Stimulated activated CD4-positive, alpha-beta T cell treated with anti-CD3 and anti-CD28 coated beads, Interleukin-2, amount 100 ng/mL, for 24 hours (primary cell): ENCODE results near the gene LYPD6B.
A peak's percentile ranks its signal among the peaks of the same experiment; 100 is the strongest.

ENCODE experiments used
- DNase-seq, 2 donors: peaks; one replicate each; pipeline ENCODE4 v3.0.0-alpha.2; 2020

Gene LYPD6B

GRCh38 chr2:149015501-149015900, 23.0 kb upstream of the LYPD6B start:
- no peak for DNase-seq

GRCh38 chr2:149015926-149016563, 22.5 kb upstream of the LYPD6B start:
- no peak for DNase-seq

DNA sequence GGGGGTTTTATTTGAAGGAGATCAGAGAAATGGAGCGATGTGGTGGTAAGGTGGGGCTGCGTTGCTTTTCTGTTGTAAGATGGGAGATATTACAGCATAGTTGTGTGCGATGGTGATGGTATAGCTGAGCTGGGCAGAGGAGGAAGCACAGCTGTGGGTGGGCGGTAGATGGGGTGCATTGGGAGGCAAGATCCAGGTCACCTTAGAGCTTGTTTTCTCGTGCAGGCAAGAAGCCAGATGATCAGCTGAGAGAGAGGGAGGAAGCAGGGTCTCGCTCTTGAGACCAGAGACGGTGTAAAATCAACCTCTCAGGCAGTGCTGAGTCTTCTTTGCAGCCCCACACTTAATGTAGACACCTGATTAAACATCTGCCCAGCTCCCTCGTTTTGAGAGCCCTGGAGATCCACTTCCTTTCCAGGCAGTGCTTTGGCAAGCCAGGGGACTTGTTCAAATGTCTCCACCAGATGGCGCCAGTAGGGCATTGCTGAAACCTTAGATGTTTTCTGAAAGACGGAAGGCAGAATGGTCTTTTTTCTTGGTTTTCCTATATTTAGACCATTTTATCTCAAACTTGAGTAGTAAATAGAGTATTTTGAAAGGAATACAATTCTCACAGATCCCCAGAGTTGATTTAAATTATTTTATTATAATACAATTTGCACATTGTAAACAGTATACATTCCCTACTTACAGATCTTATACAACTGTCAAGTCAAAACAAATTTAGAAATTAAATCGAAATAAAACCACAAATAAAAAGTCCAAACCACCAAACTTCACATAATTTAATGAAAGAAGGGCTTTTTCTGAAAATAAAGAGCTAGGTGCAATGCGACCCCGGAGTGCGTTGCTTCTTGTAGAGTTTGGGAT, 21.1 kb upstream of the LYPD6B start:
- peak; percentile 79 to 82 for DNase-seq

DNA sequence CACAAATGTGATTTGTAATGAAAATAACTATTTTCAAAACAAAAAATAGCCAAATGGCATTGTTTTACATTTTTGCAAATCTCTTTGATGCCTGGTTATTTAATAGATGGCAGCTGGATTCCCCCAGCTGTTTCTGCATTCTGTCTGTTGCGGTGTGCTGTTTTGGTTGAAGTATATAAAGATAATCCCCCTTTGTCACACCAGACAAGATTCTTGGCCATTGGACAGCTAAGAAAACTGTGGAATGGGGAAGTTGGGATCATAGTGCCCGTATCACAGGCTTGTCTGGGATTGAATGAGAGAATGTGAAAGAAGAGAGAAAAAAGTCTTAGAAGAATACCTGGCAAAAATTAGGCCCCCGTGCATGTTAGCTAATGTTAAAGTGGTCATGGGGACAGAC, 19.5 kb upstream of the LYPD6B start:
- DNase-seq: no peak

GRCh38 chr2:149019768-149020167, 18.7 kb upstream of the LYPD6B start:
- DNase-seq: no peak

- DNase-seq: no peak
Observed at GRCh38 chr2:149020432-149020851, 18.1 kb upstream of the LYPD6B start.

DNA sequence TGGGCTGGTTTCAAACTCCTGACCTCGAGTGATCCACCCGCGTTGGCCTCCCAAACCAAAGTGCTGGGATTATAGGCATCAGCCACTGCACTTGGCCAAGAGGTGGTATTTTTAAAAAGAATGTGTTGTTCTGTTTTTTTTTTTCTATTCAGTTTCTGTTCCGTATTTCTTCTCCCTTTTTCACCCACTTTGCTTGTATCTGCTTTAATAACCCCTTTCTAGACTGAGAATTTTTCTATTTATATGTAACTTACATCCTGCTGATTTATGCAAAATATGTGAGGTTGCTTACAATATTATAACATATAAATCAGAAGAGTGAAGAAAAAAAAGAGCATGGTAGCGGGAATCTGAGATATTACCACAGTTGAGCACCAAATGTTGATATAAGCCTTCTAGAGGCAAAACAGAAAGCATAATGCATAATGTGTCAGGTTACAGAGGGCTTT, 17.2 kb upstream of the LYPD6B start:
- DNase-seq: no peak

GRCh38 chr2:149021761-149022160, 16.7 kb upstream of the LYPD6B start:
- DNase-seq: no peak

DNA sequence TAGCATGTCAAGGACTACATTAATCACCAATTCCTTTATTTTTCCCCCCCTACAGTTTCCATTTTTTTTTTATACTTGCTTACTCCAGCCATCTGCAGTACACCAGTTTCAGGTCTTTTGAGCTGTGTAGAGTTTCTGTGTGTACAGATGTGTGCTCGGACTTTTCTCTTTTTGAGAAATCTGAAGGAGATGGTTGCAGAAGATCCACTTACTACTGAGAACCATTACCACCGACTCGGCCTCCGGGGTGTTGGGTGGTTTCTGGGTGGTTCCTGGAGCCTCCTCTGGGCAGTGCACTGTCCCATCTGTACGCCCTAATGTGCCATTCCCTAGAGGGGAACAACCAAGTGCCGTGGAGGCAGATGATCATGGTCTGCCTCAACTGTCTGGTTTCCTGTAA, 15.4 kb upstream of the LYPD6B start:
- DNase-seq: no peak

GRCh38 chr2:149027590-149028250, 10.8 kb upstream of the LYPD6B start:
- no peak for DNase-seq

DNA sequence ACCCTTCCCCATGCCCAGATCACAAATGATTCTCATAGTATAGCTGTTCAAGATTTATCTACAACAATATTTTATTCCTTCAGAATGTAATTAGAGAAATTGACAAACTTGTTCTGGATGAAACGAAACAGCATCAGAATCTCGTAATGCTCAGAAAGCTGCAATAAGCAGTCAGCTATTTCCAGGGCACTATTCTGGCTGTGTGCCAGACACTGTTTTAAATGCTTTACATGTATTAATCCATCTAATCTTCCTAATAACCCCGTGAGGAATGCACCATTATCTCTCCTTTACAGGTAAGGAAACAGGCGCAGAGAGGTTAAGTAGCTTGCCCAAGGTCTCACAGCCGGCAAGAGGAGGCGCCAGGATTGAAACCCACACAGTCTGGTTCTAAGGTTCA, 10.1 kb upstream of the LYPD6B start:
- DNase-seq: no peak

GRCh38 chr2:149028891-149029290, 9.6 kb upstream of the LYPD6B start:
- no peak for DNase-seq

- DNase-seq: no peak
Observed at GRCh38 chr2:149029307-149029965, 9.1 kb upstream of the LYPD6B start.

- no peak for DNase-seq
Observed at GRCh38 chr2:149031396-149031795, 7.1 kb upstream of the LYPD6B start.

DNA sequence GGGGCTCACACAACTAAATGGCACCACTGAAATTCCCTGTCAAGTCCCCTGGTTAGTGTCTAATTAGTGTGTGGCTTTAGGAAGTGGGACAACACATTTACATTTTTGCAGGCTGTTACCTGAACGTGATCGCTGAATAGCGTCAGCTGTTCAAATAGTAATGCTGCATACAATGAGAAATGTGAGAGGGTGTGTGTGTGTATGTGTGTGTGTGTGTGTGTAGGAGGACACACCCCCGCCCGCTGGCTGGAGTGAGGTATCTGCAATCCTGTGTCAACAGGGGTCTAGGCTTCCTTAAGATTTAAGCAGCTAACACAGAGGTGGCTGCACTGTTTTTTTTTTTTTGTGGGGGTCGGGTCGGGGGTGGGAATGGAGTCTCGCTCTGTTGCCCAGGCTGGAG, 4.8 kb upstream of the LYPD6B start:
- no peak for DNase-seq

GRCh38 chr2:149034406-149034805, 4.1 kb upstream of the LYPD6B start:
- no peak for DNase-seq

DNA sequence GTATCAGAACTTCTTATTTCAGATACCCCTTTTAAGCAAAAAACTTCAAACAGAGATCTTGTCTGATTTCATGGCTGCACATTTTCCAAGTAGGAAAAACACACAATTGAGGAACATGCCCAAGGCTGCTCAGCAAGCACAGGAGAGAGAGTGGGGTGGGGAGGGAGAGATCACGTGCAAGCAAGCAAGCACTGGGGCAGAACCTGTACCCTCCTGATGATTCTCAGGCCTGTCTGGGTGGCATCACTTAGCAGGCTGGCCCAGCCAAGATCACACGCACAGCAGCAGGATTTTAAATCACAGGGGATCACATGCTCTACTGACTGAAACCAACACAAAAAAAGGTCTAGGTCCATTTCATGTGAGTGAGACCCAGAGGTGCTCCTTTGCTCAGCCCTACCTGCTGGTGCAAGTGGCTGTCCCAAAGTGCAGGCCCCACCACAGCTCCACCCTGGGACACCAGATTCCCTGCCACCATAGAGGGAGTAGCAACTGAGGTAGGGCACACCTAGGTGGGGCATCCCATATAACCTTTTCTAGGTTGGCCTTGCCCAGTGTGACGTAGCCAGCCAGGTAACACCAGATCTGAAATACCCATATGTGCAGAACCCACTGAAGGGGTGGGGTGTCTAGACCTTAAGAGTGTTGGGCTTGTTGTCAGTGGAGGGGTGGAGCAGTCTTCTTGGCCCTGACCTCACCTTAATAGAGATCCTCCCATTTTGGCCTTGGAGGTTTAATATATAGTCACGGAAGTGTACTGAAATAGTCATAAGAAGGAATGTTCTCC, 1.8 kb upstream of the LYPD6B start:
- no peak for DNase-seq

GRCh38 chr2:149037851-149038250, 648 bp upstream of the LYPD6B start:
- DNase-seq: no peak

GRCh38 chr2:149039213-149039724, 770 bp downstream of the LYPD6B start:
- DNase-seq: no peak

DNA sequence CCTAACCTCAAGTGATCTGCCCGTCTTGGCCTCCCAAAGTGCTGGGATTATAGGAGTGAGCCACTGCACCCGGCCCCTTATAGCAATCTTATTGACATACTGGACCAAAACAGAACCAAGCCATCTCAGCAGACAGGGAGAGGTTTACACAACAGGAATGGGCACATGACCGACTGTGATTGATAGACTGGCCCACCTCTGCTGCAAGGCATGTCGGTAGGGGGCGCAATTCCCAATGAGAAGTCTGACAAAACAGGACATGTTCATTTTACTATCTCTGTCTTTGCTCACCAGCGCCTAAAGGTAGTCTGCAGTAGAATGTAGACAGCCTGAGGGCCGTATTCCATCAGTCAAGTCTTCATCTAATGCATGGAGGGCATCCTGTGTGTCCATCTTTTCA, 2.0 kb downstream of the LYPD6B start:
- peak; percentile 55 to 71 for DNase-seq

- DNase-seq: no peak
Observed at GRCh38 chr2:149041482-149041881, 3.0 kb downstream of the LYPD6B start.

GRCh38 chr2:149042881-149043280, 4.4 kb downstream of the LYPD6B start:
- DNase-seq: no peak
